ENCODE measurements around the gene MAP7D3. TPM values are rescaled to one million over a fixed set of nuclear protein-coding genes. Genes with fewer than 3 reads are reported as not detected.

MAP7D3 gene
- total and polyA plus RNA-seq, 2 of the 8 experiments (the other 6 are each of a cell fraction or from before 2014, with no cell fraction given): 4.8 to 19.6 TPM

DNA sequence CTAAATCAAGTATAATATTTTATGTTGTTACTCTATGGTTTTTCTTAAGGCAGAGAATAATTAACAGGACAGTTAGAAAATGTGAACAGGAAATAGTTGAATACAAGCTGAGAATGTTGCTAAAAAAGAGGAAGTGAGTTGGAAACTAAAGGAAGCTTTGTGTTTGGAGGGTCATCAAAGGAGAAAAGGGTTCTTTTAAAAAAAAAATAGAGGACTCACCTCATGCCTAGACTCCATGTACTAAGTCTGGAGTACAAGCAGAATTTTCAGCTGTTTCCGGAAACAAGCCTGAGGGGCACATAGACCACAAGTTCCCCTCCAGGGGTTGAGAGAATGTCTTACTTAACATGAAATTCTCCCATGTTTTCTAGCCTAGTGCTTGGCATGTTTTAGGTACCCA lies 20.1 kb upstream of the MAP7D3 start:
- Histone ChIP-seq H3K23ac (ENCODE audit: insufficient read length) (no peak overlapping the region), H2BK15ac (ENCODE audit: low read length) (no peak overlapping the region), H3K36me3 (ENCODE audit: control insufficient read depth in 2 of 4, insufficient read depth in 4 of 4, low read length in 3 of 4) (no peaks in the 10 kb centered on the region), H4K20me1 (replicated peaks in 1 of 2; ENCODE audit: control insufficient read depth in 1 of 2, insufficient read depth in 2 of 2, low read length in 2 of 2) (no peaks in the 10 kb centered on the region), H3K79me2 (ENCODE audit: control insufficient read depth in 1 of 2, insufficient read depth in 2 of 2, low read length in 2 of 2) (no peaks in the 10 kb centered on the region), H2BK5ac (ENCODE audit: low read depth, low read length) (no peak overlapping the region), H3K27ac (ENCODE audit: low read depth, low read length) (no peak overlapping the region), H3K27me3 (replicated peaks in 1 of 4; ENCODE audit: control insufficient read depth in 3 of 4, extremely low read depth in 1 of 4, insufficient read depth in 3 of 4, low read length in 3 of 4) (no peaks in the 10 kb centered on the region), H2BK20ac (ENCODE audit: low read length) (no peak overlapping the region), H4K8ac (ENCODE audit: extremely low read depth, insufficient read depth, low read length) (no peak overlapping the region), H4K5ac (ENCODE audit: insufficient read length, low read depth, low read length) (no peak overlapping the region), H2BK120ac (replicated peaks; ENCODE audit: low read depth, low read length) (no peak overlapping the region), H3K79me1 (ENCODE audit: low read depth, low read length) (no peaks in the 10 kb centered on the region), H3K4me3 (ENCODE audit: extremely low read depth in 1 of 4, insufficient read depth in 2 of 4, low read depth in 3 of 4, low read length in 4 of 4) (no peak overlapping the region), H2BK12ac (ENCODE audit: low read depth, low read length) (no peak overlapping the region), H3K14ac (ENCODE audit: insufficient read length) (no peak overlapping the region), H2AFZ (ENCODE audit: low read length) (no peak overlapping the region), H3K9me3 (ENCODE audit: insufficient read depth in 2 of 2, low read depth in 1 of 2, low read length in 1 of 2) (no peaks in the 10 kb centered on the region), H3K18ac (ENCODE audit: extremely low read depth, low read length) (no peak overlapping the region), H3K23me2 (ENCODE audit: low read depth, low read length) (no peaks in the 10 kb centered on the region), H3K56ac (replicated peaks; ENCODE audit: insufficient read length, low read depth, low read length) (no peak overlapping the region), H3K4me2 (ENCODE audit: insufficient read depth in 1 of 2, low read depth in 2 of 2, low read length in 2 of 2) (no peak overlapping the region), H2AK5ac (ENCODE audit: low read depth, low read length) (no peak overlapping the region), H3K4me1 (replicated peaks in 1 of 4; ENCODE audit: control insufficient read depth in 3 of 4, insufficient read depth in 4 of 4, low read length in 3 of 4) (no peaks in the 10 kb centered on the region), H4K91ac (replicated peaks; ENCODE audit: insufficient read length, low read length) (no peak overlapping the region), H3K4ac (replicated peaks; ENCODE audit: insufficient read length, low read depth, low read length) (no peak overlapping the region), H3K9ac (replicated peaks in 1 of 4; ENCODE audit: extremely low read depth in 1 of 4, low read depth in 3 of 4, low read length in 3 of 4) (no peak overlapping the region)
- 71% methylated on average over 1 of the region's 1 CpG; no CpG with 5 or more reads in 1 of the 2 experiments for WGBS, 2 experiments (ENCODE audit: extremely low coverage in 1 of 2, insufficient coverage in 1 of 2, insufficient read length in 1 of 2, insufficient replicate concordance in 2 of 2, low coverage in 1 of 2, low lambda C conversion rate in 2 of 2, missing lambda C conversion rate in 1 of 2)
- ChIA-PET CTCF (ENCODE audit: partially characterized antibody) (interaction anchor here (0.7 to 1.4 kb wide), 6 partner anchors 15 to 423 kb away, joined by 3 to 4 read pairs (median 3); no protein-coding TSS in a partner anchor), POLR2A (ENCODE audit: partially characterized antibody) (no interaction called here)
- DNase-seq (ENCODE audit: low read depth in 1 of 2, low spot score in 2 of 2): no peak
- FAIRE-seq: no peak
- TF ChIP-seq BCL11A (IDR thresholded peaks at IDR 0.05; ENCODE audit: low read depth in 2 of 2, low read length in 2 of 2): no peak
- TF ChIP-seq, protein P1, sequence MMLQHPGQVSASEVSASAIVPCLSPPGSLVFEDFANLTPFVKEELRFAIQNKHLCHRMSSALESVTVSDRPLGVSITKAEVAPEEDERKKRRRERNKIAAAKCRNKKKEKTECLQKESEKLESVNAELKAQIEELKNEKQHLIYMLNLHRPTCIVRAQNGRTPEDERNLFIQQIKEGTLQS (IDR thresholded peaks at IDR 0.05; ENCODE audit: insufficient read depth, low read depth, low read length): no peak
- TF ChIP-seq CTBP2 (IDR thresholded peaks at IDR 0.05; ENCODE audit: borderline replicate concordance, insufficient read depth, insufficient read length, low read length): no peak
- TF ChIP-seq EZH2 (IDR thresholded peaks at IDR 0.05; ENCODE audit: low read depth, low read length, severe bottlenecking): no peak
- no peak for TF ChIP-seq TCF12 (IDR thresholded peaks at IDR 0.05; ENCODE audit: low read depth, low read length)
- TF ChIP-seq SP4 (IDR thresholded peaks at IDR 0.05; ENCODE audit: low read length): no peak
- TF ChIP-seq RBBP5 (IDR thresholded peaks at IDR 0.05; ENCODE audit: borderline replicate concordance, low read depth, low read length): no peak
- TF ChIP-seq TAF7 (optimal IDR thresholded peaks at IDR 0.05; ENCODE audit: borderline replicate concordance, low read depth, low read length): no peak
- TF ChIP-seq SP2 (IDR thresholded peaks at IDR 0.05; ENCODE audit: low read length): no peak
